ENCODE data around the gene HIPK1.
"Not testable (repeated sequence)": the region's sequence is repeated elsewhere in the genome, so short reads cannot be mapped to it uniquely, and the experiment has no call there.

The HIPK1 gene

GRCh38 chr1:114011796-114012195, 82.7 kb downstream of the HIPK1 start:
- DNase-seq (ENCODE audit: low read depth), result no peak

- peak; percentile 54 for DNase-seq (ENCODE audit: low read depth)
Measured at GRCh38 chr1:114015075-114015474, 86.0 kb downstream of the HIPK1 start.

GRCh38 chr1:114019724-114020123, 90.6 kb downstream of the HIPK1 start:
- not testable (repeated sequence) for DNase-seq (ENCODE audit: low read depth)

- no peak for DNase-seq (ENCODE audit: low read depth)
Measured at GRCh38 chr1:114021665-114022099, 92.6 kb downstream of the HIPK1 start.

GRCh38 chr1:114022877-114023276, 93.8 kb downstream of the HIPK1 start:
- no peak for DNase-seq (ENCODE audit: low read depth)

GRCh38 chr1:114023377-114023776, 94.3 kb downstream of the HIPK1 start:
- no peak for DNase-seq (ENCODE audit: low read depth)

GRCh38 chr1:114024049-114024448, 94.9 kb downstream of the HIPK1 start:
- DNase-seq (ENCODE audit: low read depth), result no peak

- no peak for DNase-seq (ENCODE audit: low read depth)
Measured at GRCh38 chr1:114025609-114026401, 96.7 kb downstream of the HIPK1 start.

- no peak for DNase-seq (ENCODE audit: low read depth)
Measured at GRCh38 chr1:114026797-114027196, 97.7 kb downstream of the HIPK1 start.
